SU-DHL-6 (cell line): ENCODE data around the gene FYTTD1.

Experiments
- EZH2phosphoT487 ChIP-seq: fragments of 200-600 bp; sonication (generic), shearing (Covaris generic); conservative IDR thresholded peaks from 2 replicates; pipeline ENCODE4 v1.6.1; 2018; ENCODE audit warnings: mild to moderate bottlenecking, antibody characterized with exemption, low read length, moderate library complexity, mixed read lengths
- TF ChIP-seq, protein P1 (sequence below): fragments of 200-600 bp; sonication (generic); IDR thresholded peaks from one replicate; pipeline ENCODE4 v1.5.1; 2017; ENCODE audit warnings: antibody characterized with exemption, mild to moderate bottlenecking, low read length, moderate library complexity; ENCODE audit not compliant: insufficient read depth, poor library complexity, severe bottlenecking

DNA sequence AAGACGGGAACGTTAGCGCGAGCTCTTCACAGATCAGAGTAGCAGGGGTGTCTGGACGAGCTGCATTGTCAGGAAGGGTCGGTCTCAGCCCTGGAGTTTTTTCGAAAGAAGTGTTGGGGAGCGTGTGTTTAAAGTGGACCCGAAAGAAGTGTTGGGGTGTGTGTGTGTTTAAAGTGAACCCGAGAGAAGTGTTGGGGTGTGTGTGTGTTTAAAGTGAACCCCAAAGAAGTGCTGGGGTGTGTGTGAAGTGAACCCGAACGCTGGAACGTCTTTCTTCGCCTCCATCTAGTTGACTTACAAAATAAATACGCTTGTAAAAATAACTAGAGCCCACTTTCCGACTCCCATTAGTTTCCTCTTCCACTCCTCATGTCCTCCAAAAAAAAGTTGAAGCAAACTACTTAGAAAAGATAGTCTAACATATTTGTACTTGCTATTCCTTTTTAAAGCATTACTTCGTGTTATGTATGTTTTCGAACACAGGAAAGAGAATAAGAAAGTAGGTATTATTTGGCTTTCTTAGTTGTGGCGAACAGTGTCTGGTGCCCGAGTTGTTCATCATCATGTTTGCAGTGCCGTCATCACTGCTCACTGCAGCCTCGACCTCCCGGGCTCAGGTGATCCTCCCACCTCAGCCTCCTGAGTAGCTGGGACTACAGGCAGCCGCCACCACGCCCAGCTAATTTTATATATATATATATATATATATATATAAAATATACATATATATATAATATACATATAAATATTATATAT, 42.4 kb downstream of the FYTTD1 start:
- TF ChIP-seq, protein P1, sequence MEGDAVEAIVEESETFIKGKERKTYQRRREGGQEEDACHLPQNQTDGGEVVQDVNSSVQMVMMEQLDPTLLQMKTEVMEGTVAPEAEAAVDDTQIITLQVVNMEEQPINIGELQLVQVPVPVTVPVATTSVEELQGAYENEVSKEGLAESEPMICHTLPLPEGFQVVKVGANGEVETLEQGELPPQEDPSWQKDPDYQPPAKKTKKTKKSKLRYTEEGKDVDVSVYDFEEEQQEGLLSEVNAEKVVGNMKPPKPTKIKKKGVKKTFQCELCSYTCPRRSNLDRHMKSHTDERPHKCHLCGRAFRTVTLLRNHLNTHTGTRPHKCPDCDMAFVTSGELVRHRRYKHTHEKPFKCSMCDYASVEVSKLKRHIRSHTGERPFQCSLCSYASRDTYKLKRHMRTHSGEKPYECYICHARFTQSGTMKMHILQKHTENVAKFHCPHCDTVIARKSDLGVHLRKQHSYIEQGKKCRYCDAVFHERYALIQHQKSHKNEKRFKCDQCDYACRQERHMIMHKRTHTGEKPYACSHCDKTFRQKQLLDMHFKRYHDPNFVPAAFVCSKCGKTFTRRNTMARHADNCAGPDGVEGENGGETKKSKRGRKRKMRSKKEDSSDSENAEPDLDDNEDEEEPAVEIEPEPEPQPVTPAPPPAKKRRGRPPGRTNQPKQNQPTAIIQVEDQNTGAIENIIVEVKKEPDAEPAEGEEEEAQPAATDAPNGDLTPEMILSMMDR: no peak
- no peak for TF ChIP-seq EZH2phosphoT487
